Trophoblast cell (in vitro differentiated cells and primary cell): ENCODE measurements around the gene RBFOX2.
A peak's percentile ranks its signal among the peaks of the same experiment; 100 is the strongest.

Source experiments
- DNase-seq, 2 donors: peaks; one replicate each; pipeline ENCODE4 v3.0.0-alpha.2; 2016
- H2AFZ ChIP-seq: 2 replicates; pipeline ENCODE4 v1.6.1; 2013; ENCODE audit warnings: low read length, moderate library complexity, mild to moderate bottlenecking; ENCODE audit not compliant: insufficient read depth, poor library complexity
- H2AK5ac ChIP-seq: 2 replicates; pipeline ENCODE4 v1.6.1; 2013; ENCODE audit warnings: mild to moderate bottlenecking, low read length
- H2BK120ac ChIP-seq: 2 replicates; pipeline ENCODE4 v1.6.1; 2013; ENCODE audit warnings: low read length, mild to moderate bottlenecking, moderate library complexity; ENCODE audit not compliant: insufficient read depth, poor library complexity
- H2BK12ac ChIP-seq: 2 replicates; pipeline ENCODE4 v1.6.1; 2013; ENCODE audit warnings: mild to moderate bottlenecking, low read length, moderate library complexity
- H2BK5ac ChIP-seq: 2 replicates; pipeline ENCODE4 v1.6.1; 2013; ENCODE audit warnings: low read length, low read depth, moderate library complexity, mild to moderate bottlenecking; ENCODE audit not compliant: poor library complexity
- H3K14ac ChIP-seq: 2 replicates; pipeline ENCODE4 v1.6.1; 2013; ENCODE audit warnings: mild to moderate bottlenecking, low read length
- H3K18ac ChIP-seq: 2 replicates; pipeline ENCODE4 v1.6.1; 2013; ENCODE audit warnings: mild to moderate bottlenecking, low read length
- H3K23ac ChIP-seq: 2 replicates; pipeline ENCODE4 v1.6.1; 2013; ENCODE audit warnings: low read length
- H3K27ac ChIP-seq: 2 replicates; pipeline ENCODE4 v1.5.1; 2013; ENCODE audit warnings: low read depth, mild to moderate bottlenecking, inconsistent platforms, low read length, moderate library complexity
- H3K27me3 ChIP-seq: 2 replicates; pipeline ENCODE4 v1.6.1; 2013; ENCODE audit warnings: inconsistent platforms, mild to moderate bottlenecking, low read length, moderate library complexity; ENCODE audit not compliant: insufficient read depth
- H3K36me3 ChIP-seq, 2 experiments: 1 replicate in 1 of 2; 2 replicates in 1 of 2; pipeline ENCODE4 v1.6.1; 2013; ENCODE audit warnings: low read length in 2 of 2, mild to moderate bottlenecking in 2 of 2, moderate library complexity in 1 of 2; ENCODE audit not compliant: insufficient read depth in 2 of 2, control insufficient read depth in 1 of 2
- H3K4ac ChIP-seq: 2 replicates; pipeline ENCODE4 v1.6.1; 2013; ENCODE audit warnings: low read depth, mild to moderate bottlenecking, low read length, moderate library complexity
- H3K4me1 ChIP-seq, 2 experiments: 1 replicate in 1 of 2; 2 replicates in 1 of 2; pipeline ENCODE4 v1.6.1; 2013; ENCODE audit warnings: low read length in 2 of 2, mild to moderate bottlenecking in 2 of 2, moderate library complexity in 1 of 2; ENCODE audit not compliant: insufficient read depth in 2 of 2, control insufficient read depth in 1 of 2
- H3K4me2 ChIP-seq: 2 replicates; pipeline ENCODE4 v1.6.1; 2013; ENCODE audit warnings: inconsistent platforms, mild to moderate bottlenecking, low read length, moderate library complexity
- H3K4me3 ChIP-seq: 2 replicates; pipeline ENCODE4 v1.5.1; 2013; ENCODE audit warnings: mild to moderate bottlenecking, low read depth, low read length, inconsistent platforms
- H3K79me1 ChIP-seq: one replicate; pipeline ENCODE4 v1.6.1; 2013; ENCODE audit warnings: low read length
- H3K79me2 ChIP-seq: 2 replicates; pipeline ENCODE4 v1.6.1; 2013; ENCODE audit warnings: low read length, mild to moderate bottlenecking; ENCODE audit not compliant: control insufficient read depth, insufficient read depth, poor library complexity
- H3K9ac ChIP-seq: 2 replicates; pipeline ENCODE4 v1.6.1; 2013; ENCODE audit warnings: mild to moderate bottlenecking, low read length
- H3K9me3 ChIP-seq: 2 replicates; pipeline ENCODE4 v1.6.1; 2013; ENCODE audit warnings: low read depth, mild to moderate bottlenecking, control low read depth, inconsistent platforms, low read length; ENCODE audit not compliant: insufficient read depth
- H4K12ac ChIP-seq: 2 replicates; pipeline ENCODE4 v1.6.1; 2013; ENCODE audit warnings: low read depth, mild to moderate bottlenecking, low read length, moderate library complexity
- H4K8ac ChIP-seq: 2 replicates; pipeline ENCODE4 v1.6.1; 2013; ENCODE audit warnings: low read depth, mild to moderate bottlenecking, low read length, moderate library complexity
- H4K91ac ChIP-seq: one replicate; pipeline ENCODE4 v1.6.1; 2013; ENCODE audit warnings: low read depth, mild to moderate bottlenecking, low read length, moderate library complexity
- WGBS: extraction: QIAGEN DNeasy Blood & Tissue Kit; methylation state at CpG from one replicate; pipeline ENCODE4 v1.1.7; 2013; ENCODE audit warnings: missing lambda C conversion rate; ENCODE audit not compliant: insufficient read length, insufficient coverage; ENCODE audit errors: extremely low coverage; 5-methylcytosine and 5-hydroxymethylcytosine counted together

RBFOX2 gene

GRCh38 chr22:35967046-35967397 is 61.6 kb downstream of the RBFOX2 start:
- no peak overlapping the region for H2AFZ ChIP-seq
- H3K4me1 ChIP-seq = peaks cover 0 to 2% of the 10 kb centered on the region in 2 experiments
- H2BK5ac ChIP-seq = no peak overlapping the region
- no CpG with 5 or more reads among the region's 3 CpGs for WGBS
- H2BK12ac ChIP-seq = no peak overlapping the region
- H4K12ac ChIP-seq = no peak overlapping the region
- no peak for DNase-seq
- H3K27me3 ChIP-seq = no peaks in the 10 kb centered on the region
- no peak overlapping the region for H3K4me2 ChIP-seq
- H3K18ac ChIP-seq = no peak overlapping the region
- no peak overlapping the region for H3K23ac ChIP-seq
- H3K36me3 ChIP-seq = no peaks in the 10 kb centered on the region
- H2BK120ac ChIP-seq = no peak overlapping the region
- no peak overlapping the region for H2AK5ac ChIP-seq
- no peak overlapping the region for H4K91ac ChIP-seq
- no peak overlapping the region for H3K27ac ChIP-seq
- no peak overlapping the region for H3K9ac ChIP-seq
- H3K4ac ChIP-seq = no peak overlapping the region
- H3K79me2 ChIP-seq = no peaks in the 10 kb centered on the region
- no peaks in the 10 kb centered on the region for H3K79me1 ChIP-seq
- H3K14ac ChIP-seq = no peak overlapping the region
- no peaks in the 10 kb centered on the region for H3K9me3 ChIP-seq
- H4K8ac ChIP-seq = no peak overlapping the region
- no peak overlapping the region for H3K4me3 ChIP-seq

- Histone ChIP-seq H2BK120ac (no peak overlapping the region), H4K8ac (no peak overlapping the region), H3K36me3 (no peaks in the 10 kb centered on the region), H3K18ac (no peak overlapping the region), H2AK5ac (no peak overlapping the region), H3K14ac (no peak overlapping the region), H3K27ac (no peak overlapping the region), H3K23ac (no peak overlapping the region), H2BK5ac (no peak overlapping the region), H3K4me3 (no peak overlapping the region), H3K9ac (no peak overlapping the region), H2AFZ (no peak overlapping the region), H3K4me2 (no peak overlapping the region), H4K91ac (no peak overlapping the region), H3K79me2 (no peaks in the 10 kb centered on the region), H3K4ac (no peak overlapping the region), H3K27me3 (no peaks in the 10 kb centered on the region), H4K12ac (no peak overlapping the region), H3K79me1 (no peaks in the 10 kb centered on the region), H3K9me3 (no peaks in the 10 kb centered on the region), H3K4me1 (peaks cover under 1 to 3% of the 10 kb centered on the region in 2 experiments), H2BK12ac (no peak overlapping the region)
- no CpG with 5 or more reads among the region's 6 CpGs for WGBS
- DNase-seq = peak; percentile 32 to 89
These were observed 62.1 kb downstream of the RBFOX2 start for GRCh38 chr22:35966314-35967045.

- Histone ChIP-seq H3K9ac (no peak overlapping the region), H3K36me3 (no peaks in the 10 kb centered on the region), H3K14ac (no peak overlapping the region), H4K12ac (no peak overlapping the region), H4K91ac (no peak overlapping the region), H4K8ac (no peak overlapping the region), H3K27ac (no peak overlapping the region), H3K4me2 (no peak overlapping the region), H2BK12ac (no peak overlapping the region), H2AK5ac (no peak overlapping the region), H3K79me2 (no peaks in the 10 kb centered on the region), H3K9me3 (no peaks in the 10 kb centered on the region), H3K4me3 (no peak overlapping the region), H3K79me1 (no peaks in the 10 kb centered on the region), H2AFZ (no peak overlapping the region), H3K23ac (no peak overlapping the region), H3K18ac (no peak overlapping the region), H2BK120ac (no peak overlapping the region), H2BK5ac (no peak overlapping the region), H3K27me3 (no peaks in the 10 kb centered on the region), H3K4ac (no peak overlapping the region), H3K4me1 (peaks cover 4 to 6% of the 10 kb centered on the region in 2 experiments)
- WGBS = no CpG with 5 or more reads among the region's 8 CpGs
- DNase-seq = no peak
These were observed 65.3 kb downstream of the RBFOX2 start for GRCh38 chr22:35963237-35963810.

- Histone ChIP-seq H3K27ac (no peak overlapping the region), H2BK5ac (no peak overlapping the region), H4K8ac (no peak overlapping the region), H3K23ac (no peak overlapping the region), H3K14ac (no peak overlapping the region), H3K9me3 (no peaks in the 10 kb centered on the region), H3K4me1 (peaks cover 4 to 6% of the 10 kb centered on the region in 2 experiments), H3K79me1 (no peaks in the 10 kb centered on the region), H3K4ac (no peak overlapping the region), H2BK12ac (no peak overlapping the region), H2AFZ (no peak overlapping the region), H3K79me2 (no peaks in the 10 kb centered on the region), H4K91ac (no peak overlapping the region), H3K4me3 (no peak overlapping the region), H3K9ac (no peak overlapping the region), H3K18ac (no peak overlapping the region), H3K36me3 (no peaks in the 10 kb centered on the region), H3K27me3 (no peaks in the 10 kb centered on the region), H3K4me2 (peak overlapping the region; percentile 20), H2AK5ac (no peak overlapping the region), H4K12ac (no peak overlapping the region), H2BK120ac (no peak overlapping the region)
- WGBS = no CpG with 5 or more reads among the region's 5 CpGs
- no peak for DNase-seq
These were observed 66.9 kb downstream of the RBFOX2 start for GRCh38 chr22:35961480-35962295.
